HG02852 (cell line): ENCODE data around the gene CYP21A2.
"Not testable (repeated sequence)": the region's sequence is repeated elsewhere in the genome, so short reads cannot be mapped to it uniquely, and the experiment has no call there.

Source experiments
- ATAC-seq: cut with Tn5 transposase; IDR thresholded peaks from one replicate; pipeline ENCODE4 v1.9.1; 2021; ENCODE audit warnings: mild to moderate bottlenecking, moderate library complexity; ENCODE audit not compliant: unreplicated experiment

CYP21A2 gene

GRCh38 chr6:32037598-32038524 lies at the start of gene CYP21A2:
Gene CYP21A2 (plus strand): TSS chr6:32038415. CDS start chr6:32038423, 8 bp downstream.
- not testable (repeated sequence) for ATAC-seq

- not testable (repeated sequence) for ATAC-seq
These were observed 48.9 kb upstream of the CYP21A2 start for GRCh38 chr6:31989363-31989762.

- ATAC-seq = not testable (repeated sequence)
These were observed 43.8 kb upstream of the CYP21A2 start for GRCh38 chr6:31994421-31994820.

GRCh38 chr6:31996385-31996784 lies 41.8 kb upstream of the CYP21A2 start:
- not testable (repeated sequence) for ATAC-seq

- ATAC-seq = not testable (repeated sequence)
These were observed 35.5 kb upstream of the CYP21A2 start for GRCh38 chr6:32002546-32003268.

- ATAC-seq = not testable (repeated sequence)
These were observed 34.9 kb upstream of the CYP21A2 start for GRCh38 chr6:32003301-32003700.

- ATAC-seq = not testable (repeated sequence)
These were observed 33.8 kb upstream of the CYP21A2 start for GRCh38 chr6:32004393-32004792.

- not testable (repeated sequence) for ATAC-seq
These were observed 33.2 kb upstream of the CYP21A2 start for GRCh38 chr6:32004864-32005537.

GRCh38 chr6:32005538-32005880 lies 32.7 kb upstream of the CYP21A2 start:
- not testable (repeated sequence) for ATAC-seq

- ATAC-seq = not testable (repeated sequence)
These were observed 32.2 kb upstream of the CYP21A2 start for GRCh38 chr6:32005991-32006529.

GRCh38 chr6:32007086-32007485 lies 31.1 kb upstream of the CYP21A2 start:
- not testable (repeated sequence) for ATAC-seq

- not testable (repeated sequence) for ATAC-seq
These were observed 30.2 kb upstream of the CYP21A2 start for GRCh38 chr6:32008037-32008436.

- ATAC-seq = not testable (repeated sequence)
These were observed 29.6 kb upstream of the CYP21A2 start for GRCh38 chr6:32008616-32009015.

GRCh38 chr6:32009537-32009936 lies 28.7 kb upstream of the CYP21A2 start:
- not testable (repeated sequence) for ATAC-seq

- ATAC-seq = not testable (repeated sequence)
These were observed 27.2 kb upstream of the CYP21A2 start for GRCh38 chr6:32010856-32011530.

- ATAC-seq = not testable (repeated sequence)
These were observed 25.1 kb upstream of the CYP21A2 start for GRCh38 chr6:32012941-32013617.

- not testable (repeated sequence) for ATAC-seq
These were observed 24.5 kb upstream of the CYP21A2 start for GRCh38 chr6:32013738-32014137.

- not testable (repeated sequence) for ATAC-seq
These were observed 23.7 kb upstream of the CYP21A2 start, which contains the start of gene C4B for GRCh38 chr6:32014547-32014946. Gene C4B (plus strand): TSS chr6:32014795. CDS start chr6:32014846, 51 bp downstream.

GRCh38 chr6:32022100-32022499 lies 16.1 kb upstream of the CYP21A2 start:
- not testable (repeated sequence) for ATAC-seq
